Amniotic epithelial cell (primary cell): ENCODE measurements around the gene CASQ2.
"Not testable (repeated sequence)": the region's sequence is repeated elsewhere in the genome, so short reads cannot be mapped to it uniquely, and the experiment has no call there.

Source experiments
- DNase-seq: peaks from one replicate; pipeline ENCODE4 v3.0.0-alpha.2; 2010; ENCODE audit warnings: low read depth

Gene CASQ2

DNA sequence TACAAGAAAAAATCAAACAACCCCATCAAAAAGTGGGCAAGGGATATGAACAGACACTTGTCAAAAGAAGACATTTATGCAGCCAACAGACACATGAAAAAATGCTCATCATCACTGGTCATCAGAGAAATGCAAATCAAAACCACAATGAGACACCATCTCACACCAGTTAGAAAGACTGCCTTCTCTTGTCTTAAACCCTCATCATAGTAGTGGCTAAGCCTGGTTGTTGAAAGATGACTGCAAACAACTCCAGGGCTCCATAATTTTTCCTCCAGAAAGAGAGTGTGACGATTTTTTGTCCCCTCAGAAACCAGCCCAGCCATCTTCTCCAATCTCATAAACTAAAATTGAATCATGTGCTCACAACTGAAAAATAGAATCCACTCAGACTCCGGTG, 12.1 kb upstream of the CASQ2 start:
- DNase-seq, result peak; percentile 27

DNA sequence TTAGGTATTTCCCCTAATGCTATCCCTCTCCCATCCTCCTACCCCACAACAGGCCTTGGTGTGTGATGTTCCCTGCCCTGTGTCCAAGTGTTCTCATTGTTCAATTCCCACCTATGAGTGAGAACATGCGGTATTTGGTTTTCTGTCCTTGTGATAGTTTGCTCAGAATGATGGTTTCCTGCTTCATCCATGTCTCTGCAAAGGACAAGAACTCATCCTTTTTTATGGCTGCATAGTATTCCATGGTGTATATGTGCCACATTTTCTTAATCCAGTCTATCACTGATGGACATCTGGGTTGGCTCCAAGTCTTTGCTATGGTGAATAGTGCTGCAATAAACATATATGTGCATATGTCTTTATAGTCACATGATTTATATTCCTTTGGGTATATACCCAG, 10.6 kb upstream of the CASQ2 start:
- not testable (repeated sequence) for DNase-seq

DNA sequence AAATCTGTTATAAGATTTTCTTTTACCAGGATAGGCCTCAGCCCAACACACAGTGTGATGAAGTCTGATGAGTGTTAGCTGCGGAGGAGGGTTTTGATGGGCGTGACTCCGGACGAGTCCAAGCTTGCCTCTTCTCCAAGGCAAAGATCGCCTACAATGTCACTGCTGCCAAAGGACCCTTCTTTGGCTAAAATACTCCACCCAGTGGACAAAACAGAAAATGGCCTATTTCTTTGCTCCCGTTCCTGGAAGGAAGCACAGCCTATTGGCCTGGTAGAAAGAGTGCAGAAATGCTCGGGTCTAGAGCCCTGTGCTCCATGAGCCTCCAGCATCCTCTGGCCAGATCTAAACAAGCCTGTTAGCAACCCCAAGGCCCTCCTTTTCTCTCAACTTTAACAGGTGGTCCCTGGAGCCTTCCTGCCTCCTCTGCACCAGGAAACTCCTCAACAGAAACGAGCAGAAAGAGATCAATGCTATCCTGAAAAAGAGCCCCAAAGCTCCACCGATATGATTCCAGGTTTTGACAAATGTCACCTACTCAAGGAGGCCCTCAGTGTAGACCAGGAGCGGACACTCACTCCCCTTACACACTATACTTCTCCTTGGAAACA, 3.4 kb upstream of the CASQ2 start:
- DNase-seq, result peak; percentile 86

DNA sequence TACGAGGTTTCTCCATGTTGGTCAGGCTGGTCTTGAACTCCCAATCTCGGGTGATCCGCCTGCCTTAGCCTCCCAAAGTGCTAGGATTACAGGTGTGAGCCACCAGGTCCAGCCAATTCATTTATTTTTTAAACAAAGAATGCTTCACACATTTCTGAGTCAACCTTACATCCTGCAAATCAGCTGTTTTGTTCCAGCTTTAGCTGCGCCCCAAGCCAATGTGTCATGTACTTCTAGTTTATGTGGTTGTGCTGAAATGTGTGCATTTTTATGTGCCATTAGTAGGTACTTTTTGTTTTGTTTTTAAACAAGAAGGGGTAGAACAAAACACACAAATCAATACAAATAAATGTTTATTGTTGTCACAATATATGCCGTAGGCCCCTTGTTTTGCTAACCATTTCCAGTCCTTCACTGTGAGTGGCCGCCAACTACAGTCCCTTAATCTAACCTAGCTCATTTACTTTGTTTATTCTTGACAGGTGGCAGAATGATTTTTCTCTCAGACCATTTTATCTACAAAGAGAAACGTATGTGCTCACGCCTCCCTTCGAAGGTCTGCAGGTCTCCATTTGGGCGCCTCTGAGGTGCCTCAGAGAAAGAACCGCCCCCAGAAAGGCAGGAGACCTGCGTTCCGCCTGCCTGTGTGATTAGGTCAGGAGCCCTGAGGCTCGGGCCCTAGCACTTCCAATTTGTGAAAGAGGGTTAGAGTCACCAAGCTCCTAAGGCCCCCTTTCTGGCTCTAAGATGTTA, 2.8 kb upstream of the CASQ2 start:
- peak; percentile 24 for DNase-seq

DNA sequence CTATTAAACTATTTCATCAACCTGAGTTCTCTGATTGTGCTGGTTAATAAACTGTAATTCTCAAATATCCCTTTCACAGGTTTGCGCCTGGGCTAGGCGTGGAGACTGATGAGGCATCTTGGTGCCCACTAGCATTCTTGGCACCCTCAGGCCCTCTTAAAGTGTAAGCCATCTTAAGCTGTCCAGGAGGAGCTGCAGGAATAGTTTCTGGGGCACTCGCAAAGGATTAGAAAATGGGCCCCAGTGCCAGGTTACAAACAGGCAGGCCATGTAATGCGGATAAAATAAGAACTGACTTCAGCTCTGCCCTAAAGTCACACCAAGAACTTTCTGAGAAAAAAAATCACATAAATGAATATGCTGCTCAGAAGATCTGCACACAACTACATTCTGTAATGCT, 1.1 kb downstream of the CASQ2 start:
- DNase-seq, result no peak

DNA sequence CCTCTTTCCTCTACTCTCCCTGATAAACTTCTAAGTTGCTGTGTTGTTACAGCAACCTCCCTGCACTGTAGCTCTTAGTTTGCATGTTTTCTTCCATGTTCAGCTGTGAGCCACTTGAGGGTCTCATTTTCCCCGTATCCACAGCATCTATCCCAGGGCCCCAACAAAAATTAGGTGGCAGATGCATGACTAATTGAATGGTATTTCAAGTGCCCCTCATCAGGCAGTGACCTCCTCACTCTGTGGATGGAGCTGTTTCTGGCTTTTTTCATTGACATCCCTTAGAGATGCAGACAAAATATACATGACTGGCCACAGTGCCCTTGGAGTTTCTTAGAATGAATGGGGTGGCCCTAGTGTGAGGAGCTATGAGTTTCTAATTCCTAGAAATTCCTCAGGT, 3.4 kb downstream of the CASQ2 start:
- no peak for DNase-seq

DNA sequence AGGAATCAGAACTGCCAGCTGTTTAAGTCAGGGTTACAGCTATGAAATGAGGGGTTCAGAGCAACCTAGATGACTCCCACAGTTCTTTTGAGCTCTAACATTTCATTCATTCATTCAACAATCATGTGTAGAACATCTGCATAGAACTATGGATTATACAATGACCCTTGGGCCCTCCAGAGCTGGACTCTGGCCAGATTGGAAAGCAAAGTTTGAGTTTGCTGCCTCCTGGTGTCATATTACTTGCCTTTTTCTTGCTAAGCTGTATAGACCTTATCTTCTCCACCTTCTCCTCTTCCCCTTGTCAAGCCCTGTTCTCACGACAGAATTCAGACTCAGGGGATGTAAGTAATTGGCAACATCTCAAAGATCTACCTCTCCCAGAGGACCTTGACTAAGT, 4.0 kb downstream of the CASQ2 start:
- DNase-seq, result peak; percentile 49

DNA sequence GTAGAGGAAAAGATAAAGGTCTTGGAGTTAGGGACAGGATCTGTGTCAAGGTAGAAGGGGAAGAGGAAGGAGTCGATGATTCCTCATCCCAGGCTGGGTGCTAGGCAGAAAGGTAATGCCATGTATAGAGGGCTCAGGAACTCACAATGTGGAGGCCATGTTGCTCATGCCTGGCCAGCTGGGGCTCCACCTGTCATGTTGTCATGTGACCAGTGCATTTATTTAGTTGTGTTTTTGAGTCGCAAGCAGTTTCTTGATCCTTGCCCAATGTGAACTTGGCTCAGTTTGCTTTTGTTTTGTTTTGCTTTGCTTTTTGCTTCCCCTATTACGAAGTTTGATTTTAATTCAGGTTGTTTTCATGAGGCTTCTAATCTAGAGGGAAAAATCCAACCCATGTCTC, 5.7 kb downstream of the CASQ2 start:
- no peak for DNase-seq

DNA sequence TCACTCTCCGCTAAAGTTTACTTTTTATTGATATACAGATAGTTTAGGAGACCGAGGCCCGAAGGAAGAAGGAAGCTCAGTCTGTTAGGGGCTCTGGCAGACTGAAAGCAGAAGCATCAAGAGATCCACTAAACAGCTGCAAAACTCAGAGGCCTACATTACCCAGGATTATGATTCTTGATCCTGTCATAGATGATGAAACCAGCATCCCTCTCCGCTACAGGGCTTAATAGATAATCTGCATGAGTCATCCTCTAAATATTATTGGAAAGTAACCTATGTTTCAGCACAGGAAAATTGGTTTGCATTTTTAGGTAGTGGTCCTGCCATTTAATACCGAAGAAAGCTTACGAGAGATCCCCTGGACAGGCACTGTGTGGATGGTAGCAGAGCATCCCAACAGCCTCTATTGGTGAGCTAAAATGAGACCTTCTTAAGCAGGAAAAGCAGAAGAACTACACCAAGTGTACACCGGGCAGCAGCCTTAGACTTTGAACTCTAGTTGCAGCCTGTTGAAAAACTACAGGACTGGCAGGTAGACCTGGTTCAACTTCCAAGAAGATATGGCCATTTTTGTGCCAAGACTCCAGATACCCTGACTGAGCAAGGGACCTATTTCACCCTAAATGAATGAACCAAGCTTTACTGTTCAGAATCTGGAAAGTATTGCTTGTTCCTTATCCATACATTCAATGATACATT, 6.8 kb downstream of the CASQ2 start:
- DNase-seq, result peak; percentile 77

DNA sequence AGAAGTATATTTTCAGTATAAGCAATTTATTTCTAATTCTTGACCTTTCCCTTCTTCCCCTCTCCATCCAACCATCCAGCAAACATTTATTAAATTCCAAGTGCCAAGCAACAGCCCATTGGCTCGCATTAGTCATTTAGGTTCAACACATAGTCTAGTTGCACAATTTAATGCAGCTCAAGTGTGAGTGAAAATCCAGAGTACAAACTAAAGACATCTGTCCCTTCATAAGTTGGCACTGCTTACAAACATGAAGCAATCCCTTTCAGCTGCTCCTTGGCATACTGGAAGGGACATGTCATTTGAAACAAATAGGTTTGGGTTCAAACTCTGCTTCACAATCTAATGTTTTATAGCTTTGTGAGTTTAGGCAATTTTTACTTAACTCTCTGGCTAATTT, 10.7 kb downstream of the CASQ2 start:
- no peak for DNase-seq

DNA sequence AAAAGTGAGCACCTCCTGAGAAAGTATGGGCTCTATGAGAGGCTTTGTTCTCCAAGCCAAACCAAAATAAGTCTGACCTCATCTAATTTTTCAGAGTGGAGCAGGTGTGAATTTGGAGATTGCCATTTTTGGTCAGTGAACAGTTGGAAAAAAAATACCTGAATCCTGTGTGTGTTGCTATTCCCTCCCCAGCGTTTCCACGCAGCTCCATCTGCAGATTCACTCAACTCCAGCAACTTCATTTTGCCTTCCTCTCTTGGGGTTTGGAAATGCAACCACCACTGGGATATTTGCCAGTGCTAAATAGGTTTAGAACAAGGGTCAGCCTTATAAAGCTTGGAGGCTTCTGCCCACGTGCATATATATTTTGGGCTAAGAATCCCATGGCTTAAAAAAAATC, 11.2 kb downstream of the CASQ2 start:
- no peak for DNase-seq

DNA sequence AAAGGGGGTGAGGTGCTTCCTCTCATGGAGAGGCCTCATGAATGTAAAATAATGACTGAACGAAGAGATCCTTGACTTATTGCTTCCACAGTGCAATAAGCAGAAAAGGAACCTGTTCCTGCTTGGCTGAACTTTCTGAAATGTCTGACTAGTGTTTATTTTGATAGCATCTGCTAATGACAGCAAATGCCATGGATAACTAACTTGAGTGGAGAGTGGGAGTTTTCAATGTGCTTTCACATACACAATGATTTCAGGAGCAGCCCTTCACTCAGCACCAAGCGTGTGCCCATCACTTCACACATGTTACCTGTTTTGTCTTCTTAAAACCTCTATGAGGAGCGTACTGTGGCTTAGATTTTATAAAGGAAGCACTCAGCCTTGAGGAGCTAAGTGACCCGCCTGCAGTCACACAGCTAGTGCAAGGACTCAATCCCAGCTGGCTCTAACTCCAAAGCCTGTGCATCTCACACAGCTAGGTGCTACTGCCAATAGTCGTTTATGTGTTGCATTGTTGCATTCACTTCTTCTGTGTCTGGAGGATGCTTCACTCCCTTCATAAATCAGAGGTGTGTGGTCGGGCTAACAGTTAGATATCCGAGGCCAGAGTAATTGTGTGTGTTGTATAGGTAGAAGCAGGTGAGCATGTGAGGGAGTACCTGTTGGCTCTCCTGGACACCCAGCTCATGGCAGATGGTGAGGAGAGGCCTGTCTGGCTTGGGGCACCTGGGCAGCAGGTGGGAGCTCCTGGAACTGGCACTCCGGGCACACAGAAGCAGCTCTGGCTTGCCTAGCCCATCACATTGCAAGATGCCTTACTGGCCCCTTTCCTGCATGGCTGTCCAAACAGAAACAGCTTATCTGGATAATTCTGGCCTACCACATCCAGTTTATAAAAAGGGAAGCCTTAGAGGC, 12.8 kb downstream of the CASQ2 start:
- no peak for DNase-seq

DNA sequence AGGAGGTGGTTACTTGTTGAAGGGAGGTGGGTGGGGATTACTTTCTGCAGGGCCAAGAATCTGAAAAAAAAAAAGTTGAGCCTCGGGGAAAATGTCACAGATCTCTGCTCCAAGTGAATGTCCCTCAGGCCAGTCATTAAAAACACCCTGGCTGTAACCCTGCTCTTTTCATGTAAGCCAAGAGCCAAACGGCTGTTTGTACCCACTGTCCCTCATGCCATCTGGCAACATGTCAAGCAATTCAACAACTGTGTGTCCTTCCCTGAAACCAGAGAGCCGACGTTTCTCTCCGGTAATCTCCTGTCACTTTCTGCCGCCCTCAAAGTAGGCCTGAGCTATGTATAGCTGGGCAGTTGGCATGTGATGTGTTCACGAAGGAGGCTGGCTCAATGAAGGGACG, 14.7 kb downstream of the CASQ2 start:
- DNase-seq, result no peak

DNA sequence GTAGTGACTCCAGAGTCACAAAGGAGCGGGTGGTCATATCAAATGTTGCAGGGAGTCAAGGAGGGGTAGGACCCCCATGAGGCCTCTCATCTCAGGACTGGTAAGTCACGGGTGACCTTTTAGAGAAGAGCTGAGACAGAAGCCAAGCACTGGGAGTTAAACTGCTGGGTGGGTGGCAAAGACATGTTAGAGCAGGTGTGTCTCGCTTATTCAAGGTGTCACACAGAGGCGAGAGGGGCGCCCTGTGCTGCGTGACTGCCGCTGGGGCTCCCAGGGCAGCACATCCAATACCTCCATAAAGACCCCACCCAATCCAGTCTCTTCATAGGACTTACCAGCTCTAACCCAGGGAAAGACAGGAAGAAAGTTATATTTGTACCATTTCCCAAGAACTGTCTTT, 15.2 kb downstream of the CASQ2 start:
- DNase-seq, result no peak

DNA sequence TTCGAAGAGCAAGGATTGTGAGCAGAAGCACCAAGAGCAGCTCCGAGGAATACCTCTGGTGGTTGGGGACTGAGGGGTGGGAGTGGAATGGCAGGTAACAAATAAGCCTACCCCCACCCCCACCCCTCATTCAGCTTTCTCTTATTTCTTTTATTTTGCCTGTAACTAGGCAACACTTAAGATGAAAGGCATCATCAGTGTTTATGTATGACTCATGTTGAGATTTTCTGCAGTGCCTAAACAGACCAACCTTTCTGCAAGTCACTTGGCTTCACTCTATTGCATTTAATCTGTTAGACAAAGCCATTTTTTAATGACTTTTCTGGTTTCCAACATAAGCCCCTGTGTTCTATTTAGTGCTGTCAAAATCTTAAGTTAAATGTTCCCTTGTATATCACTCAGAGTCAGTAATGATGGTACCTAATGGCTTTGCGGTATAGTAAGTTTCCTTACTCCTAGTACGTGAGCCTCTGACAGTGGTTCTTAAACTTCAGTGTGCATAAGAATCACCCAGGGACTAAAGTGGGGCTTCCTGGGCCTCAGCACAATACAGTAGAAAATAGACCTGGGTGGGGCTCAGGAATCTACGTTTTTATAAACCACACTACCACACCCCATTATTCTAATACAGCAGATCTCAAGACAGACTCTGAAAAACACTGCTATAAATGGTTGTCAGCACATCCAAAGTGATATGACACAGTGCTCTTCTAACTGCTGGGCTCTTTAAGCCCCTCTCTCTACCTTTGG, 19.9 kb downstream of the CASQ2 start:
- DNase-seq, result peak; percentile 77

DNA sequence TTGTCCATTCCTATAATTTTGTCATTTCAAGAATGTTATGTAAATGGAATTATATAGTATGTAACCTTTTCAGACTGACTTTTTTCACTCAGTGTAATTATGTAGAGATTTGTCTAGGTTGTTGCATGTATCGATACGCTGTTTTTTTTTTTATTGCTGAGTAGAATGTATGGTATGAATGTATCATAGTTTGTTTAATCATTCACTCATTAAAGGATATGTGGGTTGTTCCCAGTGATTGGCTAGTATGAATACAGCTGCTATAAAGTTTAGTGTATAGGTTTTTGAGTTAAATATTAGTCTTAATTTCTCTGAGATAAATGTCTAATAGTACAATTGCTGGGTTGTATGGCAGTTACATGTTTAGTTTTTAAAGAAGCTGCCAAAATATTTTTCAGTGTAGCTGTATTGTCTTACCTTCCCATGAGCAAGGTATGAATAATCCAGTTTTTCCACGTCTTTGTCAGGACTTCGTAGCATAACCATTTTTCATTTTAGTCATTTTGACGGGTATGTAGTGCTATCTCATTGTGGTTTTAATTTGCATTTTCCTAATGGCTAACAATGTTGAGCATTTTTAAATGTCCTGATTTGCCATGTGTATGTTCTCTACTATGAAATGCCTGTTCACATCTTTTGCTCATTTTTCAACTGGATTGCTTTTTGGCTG, 22.4 kb downstream of the CASQ2 start:
- no peak for DNase-seq

DNA sequence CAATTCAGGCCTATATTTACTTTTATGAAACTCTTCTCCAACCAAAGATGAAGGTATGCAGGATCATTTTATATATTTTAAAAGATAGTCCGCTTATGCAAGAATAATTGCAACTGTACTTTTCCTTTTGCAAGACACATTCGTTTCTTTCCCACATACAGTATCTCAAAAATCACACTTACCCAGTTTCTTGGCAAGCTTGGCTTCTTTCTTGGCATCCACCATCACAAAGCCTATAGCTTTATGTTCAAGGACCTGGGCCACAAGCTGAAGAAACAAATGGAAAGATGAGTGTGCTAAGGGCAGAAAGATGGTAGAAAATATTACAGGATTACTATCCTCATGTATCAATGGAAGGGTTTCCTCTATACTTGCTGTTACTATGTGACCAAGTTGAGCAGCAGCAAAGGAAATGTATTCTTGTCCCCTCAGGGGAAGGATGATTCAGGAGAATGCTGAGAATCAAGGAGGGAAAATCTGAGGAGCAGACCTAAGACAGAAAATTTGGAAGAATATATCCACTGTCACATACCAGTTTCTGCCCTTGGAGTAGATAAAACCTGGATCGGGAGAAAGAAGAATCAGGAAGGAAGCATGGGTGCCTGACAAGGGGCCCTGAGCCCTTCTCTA, 23.8 kb downstream of the CASQ2 start:
- DNase-seq, result no peak

DNA sequence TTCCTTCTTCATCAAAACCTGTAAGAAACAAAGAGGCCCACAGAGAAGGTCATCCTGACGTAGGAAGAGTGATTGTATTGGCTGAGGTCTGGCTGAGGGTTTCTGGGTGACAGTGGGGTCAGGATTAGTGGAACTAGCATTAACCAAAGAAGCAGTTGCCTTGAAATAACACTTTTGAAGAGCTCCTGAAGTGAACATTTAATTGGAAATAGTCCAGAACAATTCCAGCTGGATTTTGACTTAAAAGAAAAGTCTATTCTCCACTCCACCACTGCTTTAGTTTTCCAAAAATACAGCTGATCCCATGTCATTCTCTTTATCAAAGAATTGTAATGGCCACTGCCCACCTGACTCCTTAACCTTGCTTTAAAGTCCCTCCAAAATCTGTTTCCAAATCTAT, 27.7 kb downstream of the CASQ2 start:
- no peak for DNase-seq

DNA sequence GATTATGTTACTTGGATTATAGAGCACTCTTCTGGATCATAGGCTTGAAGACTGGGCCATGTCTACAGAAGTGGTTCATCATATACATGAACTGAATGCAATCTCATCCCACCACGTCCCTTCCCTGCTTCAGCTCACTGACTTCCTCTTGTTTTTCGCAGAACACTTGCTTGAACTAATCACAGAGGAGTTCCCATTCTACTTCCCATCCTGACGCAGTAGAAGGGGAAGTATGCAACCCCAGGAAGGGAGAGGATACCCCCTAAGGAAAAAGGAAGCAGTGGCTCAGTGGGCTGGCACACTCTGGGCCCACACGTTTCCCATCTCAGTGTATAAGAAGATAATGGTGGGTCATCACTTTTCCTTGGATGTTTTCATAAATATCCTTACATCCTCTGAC, 36.2 kb downstream of the CASQ2 start:
- DNase-seq, result no peak

DNA sequence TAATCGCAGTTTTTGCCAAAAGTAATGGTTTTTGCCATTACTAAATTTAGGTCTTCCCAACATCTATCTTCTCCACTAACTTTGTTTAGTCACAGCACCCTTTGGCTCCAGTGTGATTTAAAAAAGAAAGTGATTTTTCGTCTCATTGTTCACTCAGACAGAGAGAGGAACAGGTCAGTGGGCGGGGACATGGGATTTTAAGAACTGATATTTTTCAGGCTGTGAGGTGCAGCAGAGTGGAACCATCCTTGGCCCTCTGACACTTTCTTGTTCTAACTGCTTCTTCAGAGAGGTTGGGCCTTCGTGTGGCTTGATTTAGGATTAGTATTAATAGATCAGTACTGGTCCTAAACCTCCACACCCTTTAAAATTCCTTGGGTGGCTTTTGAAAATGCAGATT, 38.8 kb downstream of the CASQ2 start:
- no peak for DNase-seq

DNA sequence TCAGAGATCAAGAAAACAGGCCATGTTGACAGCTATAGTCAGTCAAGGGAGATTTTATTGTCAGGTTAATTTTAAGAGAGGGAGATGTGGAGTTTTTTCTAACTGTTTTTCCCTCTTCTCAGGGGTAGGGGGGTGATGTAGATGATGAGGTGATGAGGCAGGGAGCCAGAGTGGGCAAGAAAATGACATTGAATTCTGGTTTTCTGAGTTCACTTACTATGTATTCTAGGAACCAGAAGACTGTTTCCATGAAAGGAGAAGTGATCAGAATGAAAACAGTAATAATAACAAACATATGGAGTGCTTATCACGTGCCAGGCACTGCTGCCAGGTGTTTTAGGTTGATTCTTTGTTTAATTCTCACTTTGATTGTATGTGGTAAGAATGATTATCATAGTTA, 40.2 kb downstream of the CASQ2 start:
- no peak for DNase-seq
